ENCODE measurements around the gene CSF1R. TPM values are rescaled to one million over a fixed set of nuclear protein-coding genes. Genes with fewer than 3 reads are reported as not detected.

The CSF1R gene
- total and polyA plus RNA-seq, 2 of the 8 experiments (the other 6 are each of a cell fraction or from before 2014, with no cell fraction given): 0.12 TPM; not detected in 1

DNA sequence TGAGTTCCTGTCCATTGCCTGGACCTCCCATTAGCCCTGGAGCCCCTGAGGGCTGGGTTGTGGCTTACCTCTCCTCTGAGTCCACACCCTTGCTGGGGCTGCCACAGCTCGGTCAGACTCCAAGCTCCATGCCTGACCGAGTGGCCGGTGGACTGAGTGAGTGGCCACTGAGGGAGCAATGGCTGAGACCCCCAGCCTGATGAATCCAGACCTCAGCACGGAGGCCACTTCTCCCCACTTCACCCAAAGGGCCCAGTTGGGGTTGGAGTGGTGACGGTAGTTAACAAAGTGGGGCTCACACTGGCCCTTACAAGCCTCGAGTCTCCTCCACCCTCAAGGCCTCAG is 40.5 kb upstream of the CSF1R start:
- POLR2A ChIA-PET (ENCODE audit: partially characterized antibody): interaction anchor here (1.2 kb wide), 1 partner anchor 29 kb away, joined by 3 read pairs; the partner anchor contains the start of gene PDGFRB
- TF ChIP-seq SIN3A (conservative IDR thresholded peaks at IDR 0.05 in 1 of 2, IDR thresholded peaks at IDR 0.05 in 1 of 2; ENCODE audit: low read depth in 1 of 2, low read length in 2 of 2) (no peak), EZH2 (IDR thresholded peaks at IDR 0.05; ENCODE audit: low read depth, low read length, severe bottlenecking) (no peak), SP2 (IDR thresholded peaks at IDR 0.05; ENCODE audit: low read length) (no peak), SP4 (IDR thresholded peaks at IDR 0.05; ENCODE audit: low read length) (no peak), RAD21 (IDR thresholded peaks at IDR 0.05 in 1 of 2, conservative IDR thresholded peaks at IDR 0.05 in 1 of 2; ENCODE audit: low read depth in 2 of 2, low read length in 2 of 2) (no peak), NRF1 (IDR thresholded peaks at IDR 0.05; ENCODE audit: low read depth, low read length) (no peak), SIRT6 (IDR thresholded peaks at IDR 0.05; ENCODE audit: low read length) (no peak)
- TF ChIP-seq, protein P1, sequence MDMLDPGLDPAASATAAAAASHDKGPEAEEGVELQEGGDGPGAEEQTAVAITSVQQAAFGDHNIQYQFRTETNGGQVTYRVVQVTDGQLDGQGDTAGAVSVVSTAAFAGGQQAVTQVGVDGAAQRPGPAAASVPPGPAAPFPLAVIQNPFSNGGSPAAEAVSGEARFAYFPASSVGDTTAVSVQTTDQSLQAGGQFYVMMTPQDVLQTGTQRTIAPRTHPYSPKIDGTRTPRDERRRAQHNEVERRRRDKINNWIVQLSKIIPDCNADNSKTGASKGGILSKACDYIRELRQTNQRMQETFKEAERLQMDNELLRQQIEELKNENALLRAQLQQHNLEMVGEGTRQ (IDR thresholded peaks at IDR 0.05; ENCODE audit: low read length): no peak
- TF ChIP-seq, protein P2, sequence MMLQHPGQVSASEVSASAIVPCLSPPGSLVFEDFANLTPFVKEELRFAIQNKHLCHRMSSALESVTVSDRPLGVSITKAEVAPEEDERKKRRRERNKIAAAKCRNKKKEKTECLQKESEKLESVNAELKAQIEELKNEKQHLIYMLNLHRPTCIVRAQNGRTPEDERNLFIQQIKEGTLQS (IDR thresholded peaks at IDR 0.05; ENCODE audit: insufficient read depth, low read depth, low read length): no peak
- TF ChIP-seq, protein P3, sequence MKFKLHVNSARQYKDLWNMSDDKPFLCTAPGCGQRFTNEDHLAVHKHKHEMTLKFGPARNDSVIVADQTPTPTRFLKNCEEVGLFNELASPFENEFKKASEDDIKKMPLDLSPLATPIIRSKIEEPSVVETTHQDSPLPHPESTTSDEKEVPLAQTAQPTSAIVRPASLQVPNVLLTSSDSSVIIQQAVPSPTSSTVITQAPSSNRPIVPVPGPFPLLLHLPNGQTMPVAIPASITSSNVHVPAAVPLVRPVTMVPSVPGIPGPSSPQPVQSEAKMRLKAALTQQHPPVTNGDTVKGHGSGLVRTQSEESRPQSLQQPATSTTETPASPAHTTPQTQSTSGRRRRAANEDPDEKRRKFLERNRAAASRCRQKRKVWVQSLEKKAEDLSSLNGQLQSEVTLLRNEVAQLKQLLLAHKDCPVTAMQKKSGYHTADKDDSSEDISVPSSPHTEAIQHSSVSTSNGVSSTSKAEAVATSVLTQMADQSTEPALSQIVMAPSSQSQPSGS (IDR thresholded peaks at IDR 0.05; ENCODE audit: low read length): no peak

More for the DNA sequence above, 40.5 kb upstream of the CSF1R start:
- no peak for FAIRE-seq
- Histone ChIP-seq H3K4me3 (ENCODE audit: extremely low read depth in 1 of 4, insufficient read depth in 2 of 4, low read depth in 3 of 4, low read length in 4 of 4) (no peak overlapping the region), H3K23ac (ENCODE audit: insufficient read length) (no peak overlapping the region), H3K4ac (replicated peaks; ENCODE audit: insufficient read length, low read depth, low read length) (no peak overlapping the region), H2BK120ac (replicated peaks; ENCODE audit: low read depth, low read length) (no peak overlapping the region), H3K9ac (replicated peaks in 1 of 4; ENCODE audit: extremely low read depth in 1 of 4, low read depth in 3 of 4, low read length in 3 of 4) (no peak overlapping the region), H3K27me3 (replicated peaks in 1 of 4; ENCODE audit: control insufficient read depth in 3 of 4, extremely low read depth in 1 of 4, insufficient read depth in 3 of 4, low read length in 3 of 4) (peaks cover 0 to 3% (median 2%) of the 10 kb centered on the region in 4 experiments; a peak in 3 of 7 replicates), H4K91ac (replicated peaks; ENCODE audit: insufficient read length, low read length) (no peak overlapping the region), H3K4me2 (ENCODE audit: insufficient read depth in 1 of 2, low read depth in 2 of 2, low read length in 2 of 2) (no peak overlapping the region), H2AFZ (ENCODE audit: low read length) (no peak overlapping the region), H3K79me1 (ENCODE audit: low read depth, low read length) (no peaks in the 10 kb centered on the region), H4K8ac (ENCODE audit: extremely low read depth, insufficient read depth, low read length) (no peak overlapping the region), H2BK5ac (ENCODE audit: low read depth, low read length) (0 out of 2 replicates have a peak overlapping the region, but pooled peaks have one; percentile 25), H3K14ac (ENCODE audit: insufficient read length) (no peak overlapping the region), H3K27ac (ENCODE audit: low read depth, low read length) (no peak overlapping the region), H3K56ac (replicated peaks; ENCODE audit: insufficient read length, low read depth, low read length) (no peak overlapping the region), H3K18ac (ENCODE audit: extremely low read depth, low read length) (no peak overlapping the region), H3K36me3 (ENCODE audit: control insufficient read depth in 2 of 4, insufficient read depth in 4 of 4, low read length in 3 of 4) (no peaks in the 10 kb centered on the region), H3K79me2 (ENCODE audit: control insufficient read depth in 1 of 2, insufficient read depth in 2 of 2, low read length in 2 of 2) (no peaks in the 10 kb centered on the region), H2AK5ac (ENCODE audit: low read depth, low read length) (no peak overlapping the region), H2BK12ac (ENCODE audit: low read depth, low read length) (no peak overlapping the region), H4K20me1 (replicated peaks in 1 of 2; ENCODE audit: control insufficient read depth in 1 of 2, insufficient read depth in 2 of 2, low read length in 2 of 2) (peaks cover 0 to 12% of the 10 kb centered on the region in 2 experiments), H3K23me2 (ENCODE audit: low read depth, low read length) (no peaks in the 10 kb centered on the region), H3K4me1 (replicated peaks in 1 of 4; ENCODE audit: control insufficient read depth in 3 of 4, insufficient read depth in 4 of 4, low read length in 3 of 4) (peaks cover 5 to 12% (median 6%) of the 10 kb centered on the region in 4 experiments; a peak in 6 of 7 replicates), H2BK20ac (ENCODE audit: low read length) (no peak overlapping the region), H3K9me3 (ENCODE audit: insufficient read depth in 2 of 2, low read depth in 1 of 2, low read length in 1 of 2) (no peaks in the 10 kb centered on the region), H4K5ac (ENCODE audit: insufficient read length, low read depth, low read length) (no peak overlapping the region), H2BK15ac (ENCODE audit: low read length) (no peak overlapping the region)
- no peak for DNase-seq (ENCODE audit: low read depth in 1 of 2, low spot score in 2 of 2)
- CTCF ChIA-PET (ENCODE audit: partially characterized antibody): interaction anchor here (1.0 to 16.9 kb wide), 12 partner anchors 13 to 293 kb away, joined by 3 to 188 read pairs (median 6); partner anchors contain the start of gene CDX1
- WGBS, 2 experiments (ENCODE audit: extremely low coverage in 1 of 2, insufficient coverage in 1 of 2, insufficient read length in 1 of 2, insufficient replicate concordance in 2 of 2, low coverage in 1 of 2, low lambda C conversion rate in 2 of 2, missing lambda C conversion rate in 1 of 2): 89% methylated on average over 5 of the region's 6 CpGs; no CpG with 5 or more reads in 1 of the 2 experiments
